NCI-H774 (cell line): ENCODE data around the gene RTN4R.
"Not testable (repeated sequence)": the region's sequence is repeated elsewhere in the genome, so short reads cannot be mapped to it uniquely, and the experiment has no call there.

ENCODE experiments used
- DNase-seq: peaks from one replicate; lab custom pipeline; 2025; lab: John Stamatoyannopoulos, UW

The RTN4R gene

DNA sequence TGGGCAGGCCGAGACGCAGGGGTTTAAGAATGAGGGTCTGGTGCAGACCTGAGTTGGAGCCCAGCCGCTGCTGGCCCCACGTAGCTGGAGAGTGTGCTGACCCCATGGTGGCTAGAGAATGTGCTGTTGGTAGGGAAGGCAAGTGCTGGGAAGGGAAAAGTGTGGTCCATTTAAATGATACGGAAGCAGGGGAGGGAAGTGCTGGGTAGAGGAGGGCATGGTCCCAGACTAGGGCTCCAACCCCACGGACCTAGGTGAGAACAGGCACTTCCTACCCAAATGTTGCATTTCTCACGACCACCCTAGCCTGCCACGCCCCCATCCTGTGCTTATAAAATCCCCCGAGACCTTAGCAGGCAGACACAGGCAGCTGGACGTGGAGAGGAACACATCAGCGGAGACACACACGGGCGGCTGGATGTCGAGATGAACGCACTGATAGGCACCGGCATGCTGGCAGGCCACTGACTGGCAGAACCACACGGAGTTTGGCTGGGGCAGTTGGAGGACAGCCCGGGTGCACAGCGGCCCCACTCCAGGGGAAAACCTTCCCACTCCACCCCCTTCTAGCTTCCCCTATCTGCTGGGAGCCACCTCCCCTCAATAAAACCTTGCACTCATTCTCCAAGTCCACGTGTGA, 18.8 kb upstream of the RTN4R start:
- not testable (repeated sequence) for DNase-seq

GRCh38 chr22:20286312-20286660, 18.2 kb upstream of the RTN4R start:
- DNase-seq = not testable (repeated sequence)

- peak; percentile 1 for DNase-seq
These were observed 17.6 kb upstream of the RTN4R start for GRCh38 chr22:20285473-20286311.

- DNase-seq = no peak
These were observed 16.5 kb upstream of the RTN4R start for GRCh38 chr22:20284471-20285086.

GRCh38 chr22:20283674-20284066, 15.6 kb upstream of the RTN4R start:
- DNase-seq = no peak

- no peak for DNase-seq
These were observed 15.0 kb upstream of the RTN4R start for GRCh38 chr22:20282901-20283673.

GRCh38 chr22:20281891-20282290, 13.8 kb upstream of the RTN4R start:
- no peak for DNase-seq

- not testable (repeated sequence) for DNase-seq
These were observed 13.4 kb upstream of the RTN4R start for GRCh38 chr22:20281473-20281872.

DNA sequence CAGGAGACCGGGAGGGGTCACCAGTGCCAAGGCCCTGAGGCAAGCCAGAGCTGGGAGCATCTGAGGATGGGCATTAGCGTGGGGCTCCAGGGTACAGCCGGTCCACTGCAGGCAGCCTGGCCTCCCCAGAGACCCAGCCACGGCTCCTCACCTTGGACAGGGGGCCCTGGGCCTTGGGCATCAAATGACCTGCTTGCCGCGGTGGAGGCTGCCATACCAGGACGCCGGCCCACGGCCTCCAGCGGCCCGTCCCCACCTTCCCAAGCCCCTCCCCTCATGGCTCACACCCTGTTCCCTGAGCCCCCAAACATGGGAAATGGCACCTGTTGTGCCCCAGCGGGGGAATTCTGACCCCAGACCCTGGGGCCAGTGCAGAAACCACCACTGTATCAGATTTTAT, 12.7 kb upstream of the RTN4R start:
- DNase-seq = no peak

DNA sequence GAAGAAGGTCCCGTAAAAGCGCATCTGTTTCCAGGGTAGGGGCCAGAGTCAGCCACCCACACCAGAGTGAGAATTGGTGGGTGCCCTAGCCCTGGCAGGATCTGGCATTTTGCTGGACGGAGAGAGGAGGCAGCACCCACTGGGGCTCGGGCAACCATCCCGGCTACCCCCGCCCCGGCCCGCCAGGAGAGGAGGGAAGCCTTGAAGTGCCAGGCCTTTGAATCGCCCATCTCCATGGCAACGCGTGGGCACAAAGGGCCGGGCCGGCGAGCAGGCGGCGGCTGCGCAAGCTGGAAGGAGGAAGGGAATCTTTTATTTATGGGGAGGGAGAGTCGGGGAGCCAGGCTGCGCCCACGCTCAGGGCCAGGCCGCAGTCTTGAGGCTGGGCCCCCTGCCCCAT, 12.0 kb upstream of the RTN4R start:
- not testable (repeated sequence) for DNase-seq

DNA sequence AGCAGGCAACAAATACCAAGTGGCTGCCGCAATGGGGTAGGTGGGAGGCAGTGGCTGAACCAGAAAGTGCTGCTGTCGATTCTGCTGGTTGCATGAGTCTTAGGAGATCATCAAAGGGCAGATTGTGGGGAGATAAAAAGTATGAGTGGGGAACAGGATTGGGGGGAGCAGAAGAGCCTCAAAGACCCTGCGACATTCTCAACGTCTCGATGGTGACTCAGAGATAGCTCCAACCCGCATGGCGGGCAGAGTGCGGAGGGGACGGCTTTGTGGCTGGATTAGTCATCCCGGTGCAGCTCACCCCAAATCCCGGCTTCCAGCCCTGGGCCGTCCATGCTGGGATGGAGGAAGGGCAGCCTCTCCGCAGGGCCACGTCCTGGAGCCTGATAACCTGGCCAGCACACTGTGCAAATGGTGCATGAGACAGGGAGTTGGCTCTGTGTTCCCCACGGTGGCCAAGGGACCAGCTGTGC, 11.6 kb upstream of the RTN4R start:
- DNase-seq = no peak

DNA sequence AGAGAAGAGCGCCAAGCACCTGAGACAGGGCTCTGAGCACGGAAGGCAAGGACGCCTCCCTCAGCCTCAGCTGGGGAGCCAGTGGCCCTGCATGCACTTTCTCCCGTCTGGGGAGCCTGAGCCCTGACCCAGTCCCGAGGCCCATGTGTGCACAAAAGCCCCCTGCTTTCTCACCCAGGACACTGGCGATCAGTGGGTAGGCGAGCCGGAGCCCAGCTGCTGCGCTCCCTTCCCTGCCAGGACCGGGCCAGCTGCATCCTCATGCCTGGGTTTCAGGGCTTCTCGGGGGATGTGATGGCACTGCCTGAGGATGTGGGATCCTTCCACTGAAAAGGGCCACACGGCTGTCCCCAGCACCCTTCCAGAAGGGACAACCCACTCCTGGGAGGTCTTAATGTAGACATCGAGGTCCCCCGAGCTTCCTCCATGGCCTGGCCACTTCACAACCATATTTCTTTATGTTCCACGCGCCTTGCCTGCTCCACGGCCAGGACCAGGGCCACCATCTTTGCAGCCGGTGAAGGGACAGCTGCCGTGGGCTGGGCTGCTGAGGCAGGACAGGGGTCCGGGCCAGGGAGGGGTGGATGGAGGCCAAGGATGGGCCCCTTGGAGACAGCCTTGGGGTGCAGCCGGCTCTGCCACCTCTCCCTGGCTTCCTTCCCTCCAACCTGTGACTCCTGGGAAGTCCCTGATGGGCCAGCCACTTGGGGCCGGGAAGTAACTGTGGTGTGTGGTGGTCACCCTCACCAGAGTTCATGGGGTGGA, 10.8 kb upstream of the RTN4R start:
- not testable (repeated sequence) for DNase-seq

DNA sequence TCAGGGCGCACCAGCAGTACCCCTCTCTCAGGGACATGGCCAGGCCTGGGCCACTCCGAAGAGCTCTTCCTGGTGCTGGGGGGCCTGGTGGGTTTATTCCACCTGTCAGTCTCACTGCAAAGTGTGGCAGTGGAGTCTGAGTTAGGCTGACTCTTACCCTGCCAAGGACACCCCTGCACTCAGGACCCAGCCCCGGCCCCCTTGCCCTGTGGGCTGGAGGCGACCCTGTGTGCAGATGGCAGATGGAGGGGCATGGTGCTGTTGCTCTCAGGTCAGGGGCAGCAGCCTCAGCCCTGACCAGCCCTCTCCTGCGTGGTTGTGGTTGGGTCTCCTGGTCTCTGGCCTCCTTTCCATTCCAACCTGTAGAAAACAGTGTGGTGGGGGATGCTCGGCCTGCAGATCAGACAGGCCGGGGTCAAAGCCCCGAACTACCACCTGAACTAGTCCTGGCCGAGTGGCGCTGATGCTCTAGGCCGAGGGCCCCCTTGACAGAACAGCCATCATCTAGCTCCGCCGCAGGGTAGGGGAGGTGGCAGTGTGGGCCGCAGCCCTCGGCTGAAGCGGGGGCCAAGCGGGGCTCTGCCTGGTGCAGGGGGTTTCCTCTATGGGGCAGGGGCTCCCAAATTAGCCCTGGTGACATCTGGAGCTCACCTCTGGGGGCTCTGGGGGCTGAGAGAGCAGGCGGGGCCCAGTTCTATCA, 10.0 kb upstream of the RTN4R start:
- not testable (repeated sequence) for DNase-seq

DNA sequence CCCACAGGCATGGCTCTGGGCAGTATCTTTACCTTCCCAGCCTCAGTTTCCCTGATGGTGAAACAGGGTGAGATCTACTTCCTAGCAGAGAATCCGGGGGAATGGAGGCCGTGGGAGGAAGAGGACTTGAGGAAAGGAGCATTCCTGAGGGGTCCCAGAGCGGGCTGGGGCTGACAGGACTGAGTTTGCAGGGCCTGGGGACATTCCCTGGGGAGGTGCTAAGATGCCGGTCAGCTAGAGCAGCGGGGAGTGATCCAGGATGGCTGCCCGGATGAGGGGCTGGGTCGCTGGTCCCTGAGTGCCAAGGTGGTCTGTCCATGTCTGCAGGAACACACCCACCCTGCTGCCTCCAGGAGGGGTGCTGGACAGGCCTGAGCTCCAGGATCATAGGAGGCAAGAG, 8.3 kb upstream of the RTN4R start:
- DNase-seq = no peak

GRCh38 chr22:20275836-20276235, 7.7 kb upstream of the RTN4R start:
- no peak for DNase-seq

DNA sequence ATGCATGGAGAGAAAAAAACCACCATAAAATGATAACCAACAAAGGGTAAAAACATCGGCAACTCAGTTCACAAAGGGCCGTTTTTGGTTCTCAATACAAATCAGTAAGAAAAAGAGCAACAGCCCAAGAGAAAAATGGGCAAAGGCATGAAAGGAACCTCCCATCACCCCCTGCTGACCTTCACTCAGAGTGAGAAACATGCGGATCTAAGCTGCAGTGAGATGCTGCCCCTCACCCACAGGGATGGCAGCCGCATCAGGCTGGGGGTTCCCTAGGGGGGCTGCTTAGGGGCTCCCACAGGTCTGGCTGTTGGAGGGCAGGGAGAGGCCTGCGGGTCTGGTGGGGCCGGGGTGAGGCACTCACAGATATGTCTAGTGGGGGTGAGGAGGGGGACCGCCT, 7.2 kb upstream of the RTN4R start:
- DNase-seq = not testable (repeated sequence)

DNA sequence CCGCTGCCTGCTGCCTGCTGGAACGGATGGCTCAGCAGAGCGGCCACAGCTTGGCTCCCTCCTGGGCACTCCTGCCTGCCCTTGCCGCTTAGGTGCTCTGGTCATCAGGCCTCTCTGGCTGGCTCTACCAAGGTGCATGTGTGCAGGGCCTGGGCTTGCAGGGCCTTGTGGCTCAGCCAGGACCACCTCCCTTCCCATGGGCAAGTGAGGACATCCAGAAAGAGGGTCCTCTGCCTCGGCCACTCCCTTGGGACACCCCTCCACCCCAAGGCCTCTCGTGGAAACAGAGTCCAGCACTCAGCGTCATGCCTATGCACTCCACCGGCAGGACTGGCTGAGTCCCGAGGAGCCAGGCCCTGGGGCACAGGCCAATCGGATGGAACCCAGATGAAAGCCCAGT, 6.3 kb upstream of the RTN4R start:
- DNase-seq = not testable (repeated sequence)

DNA sequence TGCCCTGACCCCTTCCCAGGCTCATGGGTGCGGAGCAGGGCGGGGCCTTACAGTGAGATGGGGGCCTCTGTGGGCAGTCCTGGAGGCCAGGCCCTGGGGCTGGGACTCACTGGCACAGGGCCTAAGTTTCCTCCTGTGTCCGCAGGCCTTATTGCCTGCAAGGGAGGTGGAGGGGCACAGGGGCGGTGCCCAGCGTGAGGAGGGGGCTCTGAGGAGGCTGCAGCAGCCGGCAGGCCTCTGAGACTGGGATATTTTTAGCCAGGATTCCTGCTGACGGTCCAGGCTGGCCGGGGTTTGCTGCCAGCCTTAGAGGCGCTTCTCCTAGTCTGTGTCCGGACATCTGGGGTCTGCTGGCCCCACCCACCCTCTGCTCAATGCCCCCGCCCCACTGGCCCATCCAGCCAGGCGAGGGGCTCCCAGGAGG, 5.7 kb upstream of the RTN4R start:
- no peak for DNase-seq

GRCh38 chr22:20272700-20273099, 4.6 kb upstream of the RTN4R start:
- no peak for DNase-seq

GRCh38 chr22:20272174-20272573, 4.1 kb upstream of the RTN4R start:
- no peak for DNase-seq
